HG03521 (cell line): Measurements from ENCODE around the gene LEF1.

Experiments used
- ATAC-seq: cut with Tn5 transposase; IDR thresholded peaks from one replicate; pipeline ENCODE4 v1.9.1; 2021; ENCODE audit warnings: mild to moderate bottlenecking, moderate library complexity; ENCODE audit not compliant: unreplicated experiment

The LEF1 gene

DNA sequence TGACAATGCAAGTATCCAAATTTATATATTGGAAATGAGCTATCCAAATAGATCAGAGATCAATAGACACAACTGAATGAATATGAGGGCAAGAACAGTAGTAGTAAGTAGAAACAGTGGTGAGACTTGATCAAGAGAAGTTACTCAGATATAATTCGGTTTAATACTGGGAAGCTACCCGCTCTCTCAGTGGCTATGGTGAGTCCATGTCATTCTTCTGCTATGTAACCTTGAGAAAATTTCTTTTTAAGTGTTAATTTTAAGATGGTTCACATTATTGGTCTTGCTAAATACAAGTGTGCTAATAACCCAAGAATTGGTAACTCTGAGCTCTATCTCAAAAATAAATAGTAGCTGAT, 53.6 kb downstream of the LEF1 start:
- no peak for ATAC-seq

DNA sequence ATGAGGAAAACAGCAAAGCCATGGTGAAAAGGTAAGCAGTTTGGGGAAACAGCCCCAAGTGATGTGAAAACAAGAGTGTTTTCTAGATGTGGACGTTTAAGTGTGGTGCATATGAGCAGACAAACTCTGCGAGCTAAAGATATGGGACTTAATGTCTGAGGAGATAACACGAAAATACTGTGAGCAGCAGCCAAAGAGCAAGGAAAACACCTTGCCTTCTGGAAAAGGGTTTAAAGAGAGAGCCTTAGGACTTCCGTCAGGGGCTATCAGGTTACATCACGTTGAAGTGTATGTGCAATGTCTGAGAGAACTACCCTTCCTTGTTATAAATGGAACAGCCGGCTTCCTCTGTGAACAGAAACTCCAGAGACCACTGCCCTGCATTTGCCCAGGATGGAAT, 54.2 kb downstream of the LEF1 start:
- no peak for ATAC-seq

DNA sequence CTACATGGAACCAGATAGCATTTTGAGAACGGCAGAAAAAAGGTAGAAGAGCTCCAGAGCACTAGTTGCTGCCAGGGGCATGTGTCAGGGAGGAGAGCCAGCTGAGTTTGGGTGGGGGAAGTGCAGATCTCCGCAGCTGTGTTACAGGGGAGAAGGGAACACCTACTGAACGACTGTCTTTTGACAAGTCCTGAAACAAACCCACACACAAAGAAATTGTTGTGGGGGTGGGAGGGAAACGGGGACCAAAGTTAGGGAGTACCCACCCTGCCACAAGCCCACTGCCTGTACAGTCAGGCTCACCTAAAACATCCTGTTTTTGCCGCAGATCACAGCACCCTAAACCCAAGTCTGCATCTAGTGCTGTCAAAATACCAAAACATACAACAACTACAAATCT, 55.5 kb downstream of the LEF1 start:
- ATAC-seq, result no peak

DNA sequence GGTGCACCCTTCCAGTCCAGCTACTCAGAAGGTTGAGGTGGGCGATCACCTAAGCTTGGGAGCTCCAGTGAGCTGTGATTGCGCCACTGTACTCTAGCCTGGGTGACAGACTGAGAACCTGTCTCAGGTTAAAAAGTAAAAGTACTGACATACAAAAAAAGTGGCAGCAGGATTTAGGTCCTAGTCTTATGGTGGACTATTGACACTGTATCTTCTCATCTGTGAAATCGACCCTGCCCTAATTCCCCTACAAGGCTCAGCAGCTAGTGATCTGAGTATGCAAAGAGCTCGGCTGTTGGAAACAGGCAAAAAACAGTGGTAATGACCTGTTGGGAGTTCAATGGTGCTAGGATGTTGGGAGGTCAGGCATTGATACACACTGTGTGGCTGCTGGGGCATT, 57.0 kb downstream of the LEF1 start:
- no peak for ATAC-seq

DNA sequence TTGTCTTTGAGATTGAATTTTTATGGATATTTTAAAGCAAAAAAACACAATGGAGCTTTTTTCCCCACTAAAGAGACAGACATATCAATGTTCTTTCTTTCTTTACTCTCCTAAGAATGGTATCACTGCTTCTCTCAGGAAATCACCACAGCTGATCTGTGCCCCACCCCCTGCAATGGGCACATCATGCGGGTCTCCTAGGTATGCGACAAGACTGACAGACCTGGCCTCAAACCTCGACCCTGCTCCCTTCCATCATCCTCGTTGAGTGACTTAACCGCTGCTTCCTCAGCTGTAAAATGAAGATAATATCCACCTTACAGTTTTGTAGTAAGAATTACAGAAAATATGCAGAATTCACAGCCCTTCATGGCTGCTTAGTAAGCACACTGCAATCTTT, 58.3 kb downstream of the LEF1 start:
- ATAC-seq, result no peak

DNA sequence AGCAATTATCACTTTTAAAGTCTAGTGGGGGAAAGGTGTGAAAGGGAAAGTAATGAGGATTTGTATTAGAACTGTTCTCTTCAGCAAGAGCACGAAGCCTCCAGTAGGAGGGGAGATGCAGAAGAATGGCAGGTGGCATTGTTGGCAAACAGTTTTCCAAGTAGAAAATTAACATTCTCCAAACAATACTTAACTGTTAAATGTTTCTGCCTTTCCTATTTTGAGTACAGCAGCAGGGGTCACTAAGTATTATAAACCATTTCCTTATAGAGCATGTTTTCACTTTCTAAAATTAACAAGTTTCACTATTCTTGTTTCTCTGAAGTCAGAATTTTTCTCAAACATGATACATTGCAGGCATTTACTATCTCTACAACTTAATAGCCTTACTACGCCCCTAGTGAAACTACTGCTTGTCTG, 58.7 kb downstream of the LEF1 start:
- peak; percentile 73 for ATAC-seq

DNA sequence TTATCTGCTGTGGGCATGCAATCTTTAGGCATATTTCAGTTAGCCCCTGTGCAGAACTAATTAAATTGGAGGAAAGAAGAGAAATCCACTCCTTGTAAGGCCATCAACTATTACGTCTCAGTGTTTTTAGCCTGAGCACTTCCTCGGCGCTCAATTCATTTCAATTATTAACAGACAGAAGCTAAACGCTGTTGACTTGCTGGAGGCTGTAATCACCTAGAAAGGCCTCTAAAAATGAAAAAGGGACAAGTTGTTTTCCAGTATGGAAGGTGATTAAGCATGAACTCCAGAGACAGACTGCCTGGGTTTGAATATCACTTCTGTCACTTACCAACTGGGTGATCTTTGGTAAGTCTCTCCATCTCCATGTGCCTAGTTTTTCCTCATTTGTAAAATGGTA, 59.6 kb downstream of the LEF1 start:
- ATAC-seq, result no peak

DNA sequence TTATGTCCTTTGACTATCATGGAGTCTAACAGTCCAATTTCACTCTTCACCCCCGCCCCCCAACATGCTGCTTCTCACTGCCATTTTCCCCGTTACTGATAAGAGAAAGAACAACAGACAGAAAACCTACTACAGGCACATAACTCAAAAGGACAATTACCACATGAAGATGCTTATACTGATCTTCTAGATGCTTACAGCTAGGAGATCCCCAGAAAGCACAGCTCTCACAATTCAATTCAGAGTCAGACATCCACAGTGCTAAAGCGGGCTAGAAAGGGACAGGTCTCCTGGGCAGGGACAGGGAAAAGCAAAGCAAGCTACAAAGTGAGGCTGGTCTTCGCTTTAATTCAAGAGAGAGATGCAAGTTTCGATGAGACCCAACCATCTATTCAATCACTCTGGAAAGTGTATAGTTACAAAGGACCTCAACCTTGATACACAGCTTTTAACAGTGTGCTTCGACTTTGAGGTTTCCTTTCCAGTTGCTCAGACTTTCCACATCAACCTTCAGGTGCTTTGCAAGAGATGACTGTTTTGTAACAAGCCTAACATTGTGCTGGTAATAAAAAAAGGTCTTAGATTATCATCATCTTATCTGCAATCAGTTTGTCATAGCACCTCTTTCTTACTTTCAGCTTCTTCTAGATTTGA, 60.9 kb downstream of the LEF1 start:
- ATAC-seq, result no peak

DNA sequence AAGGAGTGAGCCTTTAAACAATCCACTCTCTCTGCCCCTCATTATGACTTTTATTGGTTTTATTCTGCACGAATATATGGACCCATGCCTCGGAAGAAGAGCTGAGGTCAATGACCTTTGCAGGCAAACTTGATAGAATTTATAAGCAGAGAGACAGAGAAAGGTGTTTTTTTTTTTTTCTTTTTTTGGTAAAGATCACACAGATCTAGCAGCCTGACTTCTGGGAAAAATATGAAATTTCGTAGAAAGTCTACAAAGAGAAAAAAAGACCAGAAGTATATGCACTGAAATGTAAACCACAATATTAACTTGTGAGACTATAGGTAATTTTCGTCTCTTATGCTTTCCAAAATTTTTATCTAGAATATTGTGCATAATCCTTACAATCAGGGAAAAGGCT, 61.6 kb downstream of the LEF1 start:
- no peak for ATAC-seq

DNA sequence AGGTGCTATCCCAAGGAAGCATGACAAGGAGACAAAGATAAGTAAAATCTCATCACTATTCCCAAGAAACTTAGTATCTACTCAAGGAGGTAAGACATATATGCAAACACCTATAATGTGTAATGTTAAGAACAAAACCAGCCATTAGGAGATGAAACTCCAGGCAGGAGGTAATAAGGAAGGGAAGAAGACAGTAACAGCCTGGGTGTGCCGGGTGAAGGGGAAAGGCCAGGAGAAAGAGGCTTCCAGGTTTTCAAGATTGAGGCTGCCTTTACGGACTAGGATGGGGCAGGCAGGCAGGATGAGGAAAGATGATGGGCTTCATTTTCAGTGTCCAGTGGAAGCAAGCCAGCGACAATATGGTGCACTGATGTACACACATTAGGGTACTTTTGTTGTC, 62.5 kb downstream of the LEF1 start:
- no peak for ATAC-seq

DNA sequence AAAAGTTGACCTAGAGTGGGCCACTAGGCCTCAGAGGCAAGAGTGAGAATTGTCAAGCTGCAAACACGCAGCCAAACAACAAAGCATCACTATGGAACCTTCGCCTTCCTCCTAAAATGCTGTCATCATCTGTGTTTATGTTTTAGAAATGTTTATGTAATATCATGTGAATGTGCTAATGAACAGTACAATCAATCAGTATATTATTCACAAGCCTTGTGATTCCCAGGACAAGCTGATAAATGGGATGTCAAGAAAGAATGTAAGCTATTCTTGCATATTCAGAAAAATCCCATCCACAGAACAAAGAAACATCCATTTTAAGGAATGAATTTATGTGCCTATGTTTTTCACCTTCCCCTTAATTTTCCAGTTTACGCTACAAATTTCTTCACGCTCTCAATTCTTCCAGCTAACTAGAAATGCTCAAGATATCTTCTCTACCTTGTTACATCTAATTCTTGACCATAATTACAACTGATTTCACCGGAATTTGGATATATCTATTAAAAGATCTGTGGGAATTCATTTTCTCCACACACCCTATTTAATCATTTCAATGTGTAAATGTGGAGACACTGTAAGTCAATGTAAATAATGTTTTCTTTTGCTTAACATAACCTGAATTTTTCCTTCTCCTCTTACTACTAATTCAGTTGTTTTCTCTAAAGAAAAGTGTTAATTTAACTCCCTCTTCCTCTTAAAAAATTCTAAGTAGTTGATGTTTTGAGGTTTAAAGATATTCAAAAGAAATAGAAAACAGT, 65.5 kb downstream of the LEF1 start:
- ATAC-seq, result no peak

DNA sequence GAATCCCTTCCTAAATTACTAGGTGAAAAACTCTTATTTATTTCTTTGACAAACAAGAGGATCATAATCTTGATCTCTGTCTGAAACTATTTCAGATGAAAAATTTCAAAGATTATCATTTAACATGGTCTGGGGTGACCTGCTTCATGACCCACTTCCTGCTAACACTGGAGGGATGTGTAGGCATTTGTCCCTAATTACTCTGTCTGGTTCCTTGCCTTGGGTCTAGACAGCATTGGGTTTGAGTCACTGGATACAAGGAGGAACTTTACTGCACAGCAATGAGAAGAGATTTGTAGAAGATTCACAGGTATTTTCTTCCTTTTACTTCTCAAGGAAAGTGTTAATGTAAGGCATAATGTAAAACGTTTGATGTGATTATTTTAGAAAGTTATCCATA, 67.9 kb downstream of the LEF1 start:
- ATAC-seq, result no peak

DNA sequence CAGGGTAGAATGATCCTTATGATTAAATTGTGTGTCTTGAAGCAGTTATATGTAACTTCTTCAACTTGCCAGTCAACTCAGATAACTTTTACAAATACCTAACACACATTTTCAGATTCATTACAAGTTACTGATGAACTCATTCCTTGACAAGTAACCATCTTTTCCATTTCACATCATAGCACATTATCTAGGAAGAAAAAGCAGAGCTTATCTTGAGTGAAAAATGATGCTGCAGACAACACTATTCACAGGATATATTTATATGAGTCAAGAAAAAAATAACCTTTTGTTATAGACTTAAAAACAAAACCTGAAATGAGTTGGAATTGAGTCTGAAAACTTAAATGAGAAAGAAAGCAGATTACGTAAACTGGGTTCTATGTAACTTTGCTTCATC, 68.9 kb downstream of the LEF1 start:
- ATAC-seq, result no peak

DNA sequence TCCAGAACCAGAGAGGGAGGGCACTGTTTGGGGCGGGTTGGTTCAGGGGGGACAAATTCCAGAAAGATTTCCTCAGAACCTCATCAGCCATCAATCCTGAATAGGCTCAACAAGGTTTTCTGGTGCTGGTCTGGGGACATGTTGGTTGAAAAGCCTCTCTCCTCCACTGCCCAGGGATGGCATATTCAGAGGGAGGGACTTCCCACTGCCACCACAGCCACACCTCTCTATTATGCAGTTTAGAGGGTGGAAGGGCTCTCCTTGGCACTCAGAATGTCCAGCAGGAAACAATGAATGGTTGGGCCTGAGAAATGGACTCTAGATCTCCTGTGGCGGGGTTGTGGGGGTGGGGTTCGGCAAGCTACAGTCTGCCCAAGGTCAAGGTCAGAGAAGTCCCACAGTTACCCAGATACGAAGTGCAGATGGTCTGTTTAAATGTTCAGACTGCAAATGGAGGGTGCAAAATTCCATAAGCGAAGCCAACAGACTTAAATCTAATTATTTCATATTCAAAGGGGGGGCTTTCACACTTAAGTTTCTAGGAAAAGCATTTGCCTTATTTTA, 70.7 kb downstream of the LEF1 start:
- no peak for ATAC-seq

DNA sequence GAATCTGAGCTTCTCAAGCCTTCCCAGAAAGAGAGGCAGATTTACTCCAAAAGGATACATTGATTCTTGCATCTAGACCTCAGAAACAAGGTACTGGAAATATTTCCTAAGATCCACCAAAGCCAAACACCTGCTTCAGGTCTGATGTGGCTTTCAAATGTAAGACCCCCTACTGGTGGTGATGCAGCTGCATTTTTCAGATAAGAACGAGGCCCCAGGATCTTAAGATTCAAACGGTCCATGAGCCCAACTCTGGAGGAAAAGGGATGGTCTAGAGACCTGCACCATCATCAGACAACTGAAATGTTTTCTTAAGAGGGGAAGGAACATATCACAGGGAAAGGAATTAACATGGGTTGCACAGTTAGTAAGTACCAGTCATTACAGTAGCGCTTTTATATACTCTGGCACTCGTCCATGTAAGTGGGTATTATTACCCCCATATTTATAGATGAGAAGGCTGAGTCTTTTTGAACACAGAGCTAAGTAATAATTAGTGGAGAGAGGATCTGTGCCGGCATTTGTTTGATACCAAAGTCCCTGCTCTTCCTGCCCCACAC, 73.7 kb downstream of the LEF1 start:
- no peak for ATAC-seq

DNA sequence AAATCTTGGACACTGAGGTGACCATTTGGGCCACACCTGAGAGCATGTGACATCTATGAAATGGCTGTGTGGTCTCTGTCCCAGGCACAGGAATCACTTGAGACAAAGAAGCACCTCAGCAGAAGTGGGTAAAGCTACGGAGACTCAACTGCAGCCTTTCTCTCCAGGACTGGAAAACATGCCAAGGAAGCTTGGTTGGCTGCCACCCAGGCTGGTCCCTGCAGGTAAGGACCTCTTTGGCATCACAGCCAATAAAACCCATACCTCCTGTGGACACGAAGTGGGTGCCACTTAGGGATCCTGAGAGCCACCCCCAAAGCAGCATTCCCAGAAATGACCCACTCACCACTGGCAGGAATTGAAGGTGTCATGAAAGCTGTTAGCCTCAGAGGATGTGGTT, 74.6 kb downstream of the LEF1 start:
- ATAC-seq, result no peak

DNA sequence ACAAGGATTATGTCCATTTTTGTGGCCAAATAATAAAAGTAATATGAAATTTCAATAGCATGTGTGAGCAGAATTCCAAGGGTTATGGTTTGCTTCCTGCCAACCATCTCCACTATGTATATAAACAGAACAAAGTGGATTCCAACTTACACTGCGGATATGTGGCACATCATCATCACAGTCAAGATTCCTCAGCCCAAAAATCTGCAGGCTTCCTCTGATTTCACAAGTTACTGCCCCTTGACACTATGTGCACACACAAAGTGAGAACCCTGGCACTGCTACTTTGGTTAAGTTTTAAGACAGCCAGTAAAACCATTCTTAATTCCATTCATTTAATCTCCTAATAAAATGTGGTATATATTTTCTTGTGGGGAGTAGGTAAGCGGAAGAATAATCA, 76.4 kb downstream of the LEF1 start:
- no peak for ATAC-seq

DNA sequence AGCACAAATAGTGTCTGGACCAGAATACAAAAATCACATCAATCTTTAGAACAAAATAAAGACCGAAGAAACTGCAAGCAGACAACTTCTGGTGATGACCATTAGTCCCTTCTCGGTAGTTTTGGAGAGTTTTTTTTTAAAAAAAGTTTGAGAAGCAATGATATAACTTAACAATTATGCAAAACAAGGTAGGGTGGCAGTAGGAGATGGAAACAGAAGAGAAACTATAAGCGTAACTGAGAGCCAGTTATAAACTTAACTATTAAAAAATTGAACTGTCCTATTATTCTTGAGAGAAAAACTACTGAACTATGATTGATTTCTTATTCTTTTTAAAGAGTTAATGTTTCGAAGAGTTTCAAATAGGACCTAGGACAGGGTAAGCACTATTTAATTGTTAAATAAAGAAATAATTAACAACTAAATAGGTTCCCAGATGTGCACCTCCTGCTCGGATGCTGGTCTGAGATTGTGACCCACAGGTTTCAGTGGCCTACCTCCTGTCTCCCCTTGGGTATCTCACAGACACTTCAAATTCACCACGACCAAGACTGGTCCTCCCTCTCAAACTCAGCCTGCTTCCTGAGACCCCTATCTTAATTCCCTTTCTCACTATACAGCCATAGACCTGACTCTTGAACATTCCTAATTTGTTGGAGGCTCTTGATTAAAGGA, 81.3 kb downstream of the LEF1 start:
- no peak for ATAC-seq

DNA sequence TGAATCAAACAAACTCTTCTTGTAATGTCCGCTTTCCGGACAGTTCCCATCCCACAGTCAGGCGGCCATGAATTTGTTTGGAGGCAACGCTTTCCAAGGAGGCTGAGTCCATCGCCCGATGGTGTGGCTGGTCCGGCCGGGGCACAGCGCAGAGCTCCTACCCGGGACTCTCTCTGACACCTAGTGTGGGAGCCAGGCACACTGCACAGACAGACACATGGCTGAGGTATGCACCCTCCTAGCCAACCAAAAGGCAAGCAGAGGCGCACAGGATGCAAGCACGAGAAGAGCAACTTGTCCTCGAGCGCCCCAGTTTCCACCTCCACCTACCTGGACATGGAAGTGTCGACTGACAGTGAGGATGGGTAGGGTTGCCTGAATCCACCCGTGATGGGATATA, 87.5 kb downstream of the LEF1 start:
- ATAC-seq, result no peak

DNA sequence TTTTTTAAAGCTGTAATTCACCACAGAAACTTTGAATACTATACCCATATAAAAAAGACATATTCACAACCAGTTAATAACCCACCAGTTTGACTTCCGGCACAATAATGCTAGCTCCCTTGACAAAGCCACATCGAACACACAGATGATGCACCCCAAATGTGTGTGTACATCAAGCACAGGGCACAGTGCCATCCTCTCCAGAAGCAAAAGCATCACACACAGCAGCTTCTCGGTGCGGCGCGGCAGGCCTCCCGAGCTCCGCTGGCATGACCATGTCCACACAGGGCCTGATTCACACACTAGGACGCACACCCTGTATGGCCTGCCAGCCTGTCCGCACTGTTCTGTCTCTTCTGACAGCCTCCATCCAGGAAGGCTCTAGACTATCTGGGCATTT, 88.0 kb downstream of the LEF1 start:
- no peak for ATAC-seq

DNA sequence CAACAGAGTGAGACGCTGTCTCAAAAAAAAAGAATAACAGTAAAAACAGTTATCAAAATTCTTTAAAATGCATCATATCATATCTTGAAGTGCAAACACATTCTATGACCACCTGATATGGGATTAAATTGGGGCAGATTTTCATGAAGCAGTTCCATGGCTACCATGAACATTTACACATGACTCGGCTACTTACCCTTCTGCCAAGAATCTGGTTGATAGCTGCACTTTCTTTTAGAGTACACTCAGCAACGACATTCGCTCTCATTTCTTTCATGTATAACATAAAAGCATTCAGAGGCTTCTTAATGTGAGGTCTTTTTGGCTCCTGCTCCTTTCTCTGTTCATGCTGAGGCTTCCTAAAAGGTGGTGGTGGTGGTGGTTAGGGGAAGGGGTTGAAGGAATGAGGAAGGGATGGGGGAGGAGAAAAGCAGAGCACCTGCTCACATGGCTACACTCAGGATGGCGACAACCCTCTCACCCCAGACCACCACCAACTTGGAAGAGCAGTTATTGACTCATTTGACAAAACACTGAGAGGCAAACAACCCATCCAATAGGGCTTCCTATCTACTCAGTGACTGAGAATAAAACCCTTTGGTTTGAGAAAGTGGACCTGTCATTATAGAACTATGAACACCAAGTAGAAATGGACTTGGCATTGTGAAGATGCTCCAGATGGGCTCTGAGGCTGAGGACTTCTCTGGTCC, 90.6 kb downstream of the LEF1 start:
- no peak for ATAC-seq
